ENCODE measurements around the gene FLCN.

Gene FLCN

GRCh38 chr17:17171186-17171585 lies 65.8 kb downstream of the FLCN start:
- H3K27ac ChIP-seq (ENCODE audit: low read length), result no peak overlapping the region
- H3K9me3 ChIP-seq (ENCODE audit: control insufficient read depth, low read depth, low read length), result no peaks in the 10 kb centered on the region
- H3K9ac ChIP-seq (ENCODE audit: low read length), result no peak overlapping the region
- no peaks in the 10 kb centered on the region for H3K27me3 ChIP-seq (ENCODE audit: control insufficient read depth, insufficient read depth, low read length)
- no peaks in the 10 kb centered on the region for H3K4me1 ChIP-seq (ENCODE audit: control insufficient read depth, low read depth, low read length)
- peaks cover 26% of the 10 kb centered on the region for H3K36me3 ChIP-seq (ENCODE audit: control insufficient read depth, low read depth, low read length)
- H3K4me3 ChIP-seq (ENCODE audit: low read length), result no peak overlapping the region

- Histone ChIP-seq H3K9me3 (ENCODE audit: control insufficient read depth, low read depth, low read length) (no peaks in the 10 kb centered on the region), H3K36me3 (ENCODE audit: control insufficient read depth, low read depth, low read length) (peaks cover 19% of the 10 kb centered on the region), H3K4me1 (ENCODE audit: control insufficient read depth, low read depth, low read length) (no peaks in the 10 kb centered on the region), H3K27me3 (ENCODE audit: control insufficient read depth, insufficient read depth, low read length) (no peaks in the 10 kb centered on the region), H3K27ac (ENCODE audit: low read length) (no peak overlapping the region), H3K4me3 (ENCODE audit: low read length) (no peak overlapping the region), H3K9ac (ENCODE audit: low read length) (no peak overlapping the region)
Observed at GRCh38 chr17:17170346-17170985, 66.5 kb downstream of the FLCN start.

- H3K36me3 ChIP-seq (ENCODE audit: control insufficient read depth, low read depth, low read length), result peaks cover 13% of the 10 kb centered on the region
Observed at GRCh38 chr17:17169396-17169795, 67.6 kb downstream of the FLCN start.

GRCh38 chr17:17168401-17168800 lies 68.6 kb downstream of the FLCN start:
- Histone ChIP-seq H3K27me3 (ENCODE audit: control insufficient read depth, insufficient read depth, low read length) (no peaks in the 10 kb centered on the region), H3K27ac (ENCODE audit: low read length) (no peak overlapping the region), H3K9me3 (ENCODE audit: control insufficient read depth, low read depth, low read length) (no peaks in the 10 kb centered on the region), H3K36me3 (ENCODE audit: control insufficient read depth, low read depth, low read length) (peaks cover 13% of the 10 kb centered on the region), H3K4me1 (ENCODE audit: control insufficient read depth, low read depth, low read length) (no peaks in the 10 kb centered on the region), H3K4me3 (ENCODE audit: low read length) (no peak overlapping the region), H3K9ac (ENCODE audit: low read length) (no peak overlapping the region)

More at GRCh38 chr17:17169396-17169795, 67.6 kb downstream of the FLCN start:
- no peak overlapping the region for H3K4me3 ChIP-seq (ENCODE audit: low read length)
- H3K4me1 ChIP-seq (ENCODE audit: control insufficient read depth, low read depth, low read length), result no peaks in the 10 kb centered on the region
- no peak overlapping the region for H3K27ac ChIP-seq (ENCODE audit: low read length)
- H3K27me3 ChIP-seq (ENCODE audit: control insufficient read depth, insufficient read depth, low read length), result no peaks in the 10 kb centered on the region
- H3K9me3 ChIP-seq (ENCODE audit: control insufficient read depth, low read depth, low read length), result no peaks in the 10 kb centered on the region
- H3K9ac ChIP-seq (ENCODE audit: low read length), result no peak overlapping the region

GRCh38 chr17:17167986-17168385 lies 69.0 kb downstream of the FLCN start:
- peaks cover 9% of the 10 kb centered on the region for H3K36me3 ChIP-seq (ENCODE audit: control insufficient read depth, low read depth, low read length)
- H3K9me3 ChIP-seq (ENCODE audit: control insufficient read depth, low read depth, low read length), result no peaks in the 10 kb centered on the region
- no peak overlapping the region for H3K4me3 ChIP-seq (ENCODE audit: low read length)
- no peak overlapping the region for H3K27ac ChIP-seq (ENCODE audit: low read length)
- H3K27me3 ChIP-seq (ENCODE audit: control insufficient read depth, insufficient read depth, low read length), result no peaks in the 10 kb centered on the region
- H3K4me1 ChIP-seq (ENCODE audit: control insufficient read depth, low read depth, low read length), result no peaks in the 10 kb centered on the region
- no peak overlapping the region for H3K9ac ChIP-seq (ENCODE audit: low read length)

- H3K27ac ChIP-seq (ENCODE audit: low read length), result no peak overlapping the region
- no peaks in the 10 kb centered on the region for H3K4me1 ChIP-seq (ENCODE audit: control insufficient read depth, low read depth, low read length)
- no peaks in the 10 kb centered on the region for H3K9me3 ChIP-seq (ENCODE audit: control insufficient read depth, low read depth, low read length)
- H3K9ac ChIP-seq (ENCODE audit: low read length), result no peak overlapping the region
- no peak overlapping the region for H3K4me3 ChIP-seq (ENCODE audit: low read length)
- H3K27me3 ChIP-seq (ENCODE audit: control insufficient read depth, insufficient read depth, low read length), result no peaks in the 10 kb centered on the region
- H3K36me3 ChIP-seq (ENCODE audit: control insufficient read depth, low read depth, low read length), result peaks cover 9% of the 10 kb centered on the region
Observed at GRCh38 chr17:17167356-17167755, 69.6 kb downstream of the FLCN start.

- no peak overlapping the region for H3K27ac ChIP-seq (ENCODE audit: low read length)
- H3K9ac ChIP-seq (ENCODE audit: low read length), result no peak overlapping the region
- peaks cover 11% of the 10 kb centered on the region for H3K36me3 ChIP-seq (ENCODE audit: control insufficient read depth, low read depth, low read length)
- no peaks in the 10 kb centered on the region for H3K4me1 ChIP-seq (ENCODE audit: control insufficient read depth, low read depth, low read length)
- H3K4me3 ChIP-seq (ENCODE audit: low read length), result no peak overlapping the region
- no peaks in the 10 kb centered on the region for H3K27me3 ChIP-seq (ENCODE audit: control insufficient read depth, insufficient read depth, low read length)
- H3K9me3 ChIP-seq (ENCODE audit: control insufficient read depth, low read depth, low read length), result no peaks in the 10 kb centered on the region
Observed at GRCh38 chr17:17166446-17166845, 70.5 kb downstream of the FLCN start.

GRCh38 chr17:17165666-17166308 lies 71.2 kb downstream of the FLCN start:
- H3K27me3 ChIP-seq (ENCODE audit: control insufficient read depth, insufficient read depth, low read length), result no peaks in the 10 kb centered on the region
- no peaks in the 10 kb centered on the region for H3K9me3 ChIP-seq (ENCODE audit: control insufficient read depth, low read depth, low read length)

GRCh38 chr17:17164676-17165075 lies 72.3 kb downstream of the FLCN start:
- Histone ChIP-seq H3K4me1 (ENCODE audit: control insufficient read depth, low read depth, low read length) (no peaks in the 10 kb centered on the region), H3K9me3 (ENCODE audit: control insufficient read depth, low read depth, low read length) (no peaks in the 10 kb centered on the region), H3K4me3 (ENCODE audit: low read length) (no peak overlapping the region), H3K27ac (ENCODE audit: low read length) (no peak overlapping the region), H3K36me3 (ENCODE audit: control insufficient read depth, low read depth, low read length) (peaks cover 14% of the 10 kb centered on the region), H3K9ac (ENCODE audit: low read length) (no peak overlapping the region), H3K27me3 (ENCODE audit: control insufficient read depth, insufficient read depth, low read length) (no peaks in the 10 kb centered on the region)

More at GRCh38 chr17:17165666-17166308, 71.2 kb downstream of the FLCN start:
- H3K9ac ChIP-seq (ENCODE audit: low read length), result no peak overlapping the region
- H3K27ac ChIP-seq (ENCODE audit: low read length), result no peak overlapping the region
- peaks cover 11% of the 10 kb centered on the region for H3K36me3 ChIP-seq (ENCODE audit: control insufficient read depth, low read depth, low read length)
- H3K4me1 ChIP-seq (ENCODE audit: control insufficient read depth, low read depth, low read length), result no peaks in the 10 kb centered on the region
- no peak overlapping the region for H3K4me3 ChIP-seq (ENCODE audit: low read length)

- peaks cover 19% of the 10 kb centered on the region for H3K36me3 ChIP-seq (ENCODE audit: control insufficient read depth, low read depth, low read length)
- H3K27ac ChIP-seq (ENCODE audit: low read length), result no peak overlapping the region
- H3K9ac ChIP-seq (ENCODE audit: low read length), result no peak overlapping the region
Observed at GRCh38 chr17:17164156-17164555, 72.8 kb downstream of the FLCN start.

More at GRCh38 chr17:17164156-17164555, 72.8 kb downstream of the FLCN start:
- Histone ChIP-seq H3K4me1 (ENCODE audit: control insufficient read depth, low read depth, low read length) (no peaks in the 10 kb centered on the region), H3K9me3 (ENCODE audit: control insufficient read depth, low read depth, low read length) (no peaks in the 10 kb centered on the region), H3K27me3 (ENCODE audit: control insufficient read depth, insufficient read depth, low read length) (no peaks in the 10 kb centered on the region), H3K4me3 (ENCODE audit: low read length) (no peak overlapping the region)
